Omental fat pad (tissue), 4 donors: ENCODE data around the gene SCN8A. TPM values are rescaled to one million over a fixed set of nuclear protein-coding genes. Genes with fewer than 3 reads are reported as not detected.

Source experiments
- ATAC-seq: fragments of 150-250 bp; one replicate; pipeline ENCODE4 v1.9.1; 2016; ENCODE audit warnings: mild to moderate bottlenecking, moderate library complexity; ENCODE audit not compliant: low FRiP score
- DNase-seq: peaks from one replicate; pipeline ENCODE4 v3.0.0-alpha.2; 2019; ENCODE audit warnings: low spot score
- CTCF ChIP-seq, 3 donors: fragments of 450-650 bp; IDR thresholded peaks; one replicate each; pipeline ENCODE4 v1.5.1; 2016 to 2017; ENCODE audit warnings: antibody characterized with exemption in 3 of 3, mild to moderate bottlenecking in 3 of 3, moderate library complexity in 2 of 3
- total RNA-seq, 4 donors: library from RNA; depleted of rRNA; stranded (reverse); fragments of >200 nt; gene quantifications; one replicate each; pipeline ENCODE4 v1.1.0, GENCODE V29; 2016

Gene SCN8A
- total RNA-seq, 4 donors from 2014 or later = 0.50 to 1.4 (median 0.67) TPM

- no peak for ATAC-seq
- TF ChIP-seq CTCF (IDR thresholded peaks at IDR 0.05) = no peak
- DNase-seq = no peak
Observed at GRCh38 chr12:51809193-51809592, 218.2 kb downstream of the SCN8A start.

GRCh38 chr12:51811203-51812202, 220.5 kb downstream of the SCN8A start:
- DNase-seq (no peak), ATAC-seq (no peak)
- no peak for TF ChIP-seq CTCF (IDR thresholded peaks at IDR 0.05)

- no peak for ATAC-seq
- no peak for TF ChIP-seq CTCF (IDR thresholded peaks at IDR 0.05)
- no peak for DNase-seq
Observed at GRCh38 chr12:51812871-51813270, 221.8 kb downstream of the SCN8A start.

GRCh38 chr12:51813931-51814310, 222.9 kb downstream of the SCN8A start:
- DNase-seq (no peak), ATAC-seq (no peak)
- TF ChIP-seq CTCF (IDR thresholded peaks at IDR 0.05) = no peak

- peak in 2 of 3 donors; percentile 5 to 12 for TF ChIP-seq CTCF (IDR thresholded peaks at IDR 0.05)
Observed at GRCh38 chr12:51814311-51815088, 223.5 kb downstream of the SCN8A start.

GRCh38 chr12:51815571-51815970, 224.5 kb downstream of the SCN8A start:
- TF ChIP-seq CTCF (IDR thresholded peaks at IDR 0.05) = no peak
- ATAC-seq (no peak), DNase-seq (no peak)

More at GRCh38 chr12:51814311-51815088, 223.5 kb downstream of the SCN8A start:
- ATAC-seq = peak; percentile 85
- DNase-seq = peak; percentile 49
